GM18519 (cell line): Measurements from ENCODE around the gene KCNMA1.

Experiments used
- ATAC-seq: cut with Tn5 transposase; IDR thresholded peaks from one replicate; pipeline ENCODE4 v1.9.1; 2021; ENCODE audit warnings: mild to moderate bottlenecking, moderate library complexity; ENCODE audit not compliant: unreplicated experiment, low FRiP score

The KCNMA1 gene

GRCh38 chr10:77186936-77187335, 450.7 kb downstream of the KCNMA1 start:
- no peak for ATAC-seq

DNA sequence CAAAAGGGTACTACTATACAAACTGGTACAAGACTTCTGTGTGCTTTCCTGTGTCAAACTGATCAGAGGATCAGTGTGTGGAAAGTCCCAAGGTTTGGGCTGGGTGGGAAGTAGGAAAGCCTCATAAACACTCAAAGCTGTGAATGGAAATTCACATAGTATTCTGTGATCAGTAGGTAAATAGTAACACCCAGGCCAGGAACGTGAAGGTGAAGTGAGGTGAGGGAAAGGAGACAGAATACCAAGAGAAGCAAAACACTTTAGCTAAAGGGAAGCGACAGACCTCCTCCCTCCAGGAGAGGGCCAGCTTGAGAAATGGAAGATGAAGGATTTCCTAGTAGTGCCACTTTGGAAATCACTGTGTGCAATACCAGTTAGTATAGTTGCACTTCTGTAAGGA, 451.9 kb downstream of the KCNMA1 start:
- ATAC-seq = no peak

DNA sequence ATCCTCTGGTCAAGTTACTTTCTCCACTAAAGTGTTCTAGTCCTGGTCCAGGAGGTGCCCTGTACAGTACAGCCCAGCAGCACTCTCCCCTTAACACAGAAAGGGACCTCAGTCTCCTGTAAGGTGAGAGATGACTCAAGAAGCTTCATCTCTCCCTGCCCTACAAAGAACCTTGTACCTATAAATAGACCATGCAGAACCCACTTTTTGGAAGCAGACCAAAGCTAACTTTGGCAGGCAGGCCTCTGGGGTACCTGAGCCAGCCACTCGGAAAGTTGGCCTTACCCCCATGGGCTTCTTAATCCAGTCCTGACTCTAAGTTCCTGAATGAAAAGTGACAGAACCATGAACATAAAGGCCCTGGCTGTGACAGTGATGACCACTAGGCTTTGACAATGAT, 454.8 kb downstream of the KCNMA1 start:
- ATAC-seq = no peak

- no peak for ATAC-seq
These were observed 456.8 kb downstream of the KCNMA1 start for GRCh38 chr10:77180794-77181193.

- ATAC-seq = no peak
These were observed 457.5 kb downstream of the KCNMA1 start for GRCh38 chr10:77180104-77180503.

DNA sequence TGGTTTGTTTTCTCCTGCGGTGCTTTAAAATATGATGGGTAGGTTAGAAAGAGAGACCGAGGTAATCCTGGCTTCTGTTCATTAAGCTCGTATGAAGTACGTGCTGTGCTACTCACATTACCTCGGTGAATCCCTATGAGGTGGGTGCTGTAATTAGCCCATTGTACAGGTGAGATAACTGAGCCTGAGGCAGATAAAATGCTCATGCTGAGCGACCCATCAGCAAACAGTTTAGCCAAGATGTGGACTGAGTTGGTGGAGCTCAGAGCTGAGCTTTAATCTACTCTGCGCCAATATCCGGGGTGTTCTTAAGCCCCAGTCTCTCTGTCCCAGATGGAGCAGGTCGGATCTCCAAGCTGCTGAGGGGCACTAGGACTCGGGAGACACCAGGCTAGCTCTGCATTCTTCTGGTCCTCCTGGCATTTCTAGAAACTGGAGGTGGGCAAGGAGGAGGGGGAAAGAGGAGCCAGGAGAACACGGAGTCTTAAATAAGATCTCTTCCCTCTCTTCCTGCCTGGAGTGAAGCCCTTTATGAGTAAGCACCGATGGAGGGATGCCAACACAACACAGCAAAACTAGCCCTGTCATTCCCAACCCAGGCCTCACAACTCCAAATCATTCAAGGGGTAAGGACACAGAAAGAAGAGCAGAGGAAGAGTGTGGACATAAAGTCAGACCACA, 458.5 kb downstream of the KCNMA1 start:
- no peak for ATAC-seq

DNA sequence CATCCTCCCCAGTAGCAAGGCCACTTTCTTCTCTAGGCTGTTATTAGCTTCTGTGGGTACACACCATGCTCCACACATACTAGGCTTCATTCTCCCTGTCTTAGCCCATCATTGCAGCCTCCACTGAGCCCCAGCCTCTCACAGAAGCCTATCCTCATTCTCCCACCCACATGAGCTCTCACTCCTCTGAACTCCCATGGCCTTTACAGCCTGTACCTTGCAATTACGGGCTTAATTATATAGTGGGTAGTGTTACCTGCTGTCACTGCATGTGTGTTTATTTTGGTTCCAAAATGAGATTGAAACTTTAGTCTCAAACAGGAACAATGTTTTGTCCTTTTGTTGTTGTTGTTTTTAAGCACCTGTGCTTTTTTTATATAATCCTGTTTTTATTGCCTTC, 460.0 kb downstream of the KCNMA1 start:
- no peak for ATAC-seq

DNA sequence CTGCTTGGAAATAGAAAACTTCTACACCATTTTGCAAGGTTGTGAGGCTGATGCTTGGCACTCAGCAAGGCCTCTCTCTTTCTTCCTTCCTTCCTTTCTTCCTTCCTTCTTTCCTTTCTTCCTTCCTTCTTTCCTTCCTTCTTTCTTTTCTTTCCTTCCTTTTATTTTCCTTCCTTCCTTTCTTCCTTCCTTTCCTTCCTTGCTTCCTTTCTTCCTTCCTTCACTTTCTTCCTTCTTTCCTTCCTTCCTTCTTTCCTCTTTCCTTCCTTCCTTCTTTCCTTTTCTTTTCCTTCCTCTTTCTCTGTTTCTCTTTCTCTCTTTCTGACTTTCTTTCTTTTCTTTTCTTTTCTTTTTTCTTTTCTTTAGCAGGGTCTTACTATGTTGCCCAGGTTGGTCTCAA, 460.4 kb downstream of the KCNMA1 start:
- no peak for ATAC-seq

- ATAC-seq = no peak
These were observed 461.4 kb downstream of the KCNMA1 start for GRCh38 chr10:77176232-77176631.

DNA sequence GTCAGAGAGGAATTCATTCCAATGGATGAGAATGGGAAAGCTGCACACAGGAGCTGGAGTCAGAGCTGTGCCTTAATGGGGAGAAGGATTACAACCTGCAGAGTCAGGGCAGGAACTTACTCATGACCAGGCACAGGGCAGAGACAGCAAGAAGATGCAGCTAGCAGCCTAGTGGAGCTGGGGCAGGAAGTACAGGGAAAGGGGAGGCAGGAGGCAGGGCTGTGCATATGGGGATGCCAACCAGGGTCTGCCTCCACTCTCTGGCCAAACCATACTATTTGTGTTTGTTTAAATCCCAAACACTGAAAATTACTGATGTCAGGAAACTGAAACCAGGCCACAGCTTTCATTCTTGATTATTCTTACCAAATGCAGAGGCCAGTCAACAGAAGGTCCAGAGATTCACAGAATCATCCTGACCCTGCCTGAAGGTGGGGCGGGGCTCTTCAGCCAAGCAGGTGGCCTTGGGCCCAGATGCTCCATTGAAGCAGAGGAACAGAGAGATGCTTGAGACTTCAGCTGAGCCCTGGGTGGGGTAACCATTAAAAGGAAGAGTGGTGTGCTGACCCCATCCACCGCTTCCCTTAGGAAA, 461.9 kb downstream of the KCNMA1 start:
- ATAC-seq = no peak

DNA sequence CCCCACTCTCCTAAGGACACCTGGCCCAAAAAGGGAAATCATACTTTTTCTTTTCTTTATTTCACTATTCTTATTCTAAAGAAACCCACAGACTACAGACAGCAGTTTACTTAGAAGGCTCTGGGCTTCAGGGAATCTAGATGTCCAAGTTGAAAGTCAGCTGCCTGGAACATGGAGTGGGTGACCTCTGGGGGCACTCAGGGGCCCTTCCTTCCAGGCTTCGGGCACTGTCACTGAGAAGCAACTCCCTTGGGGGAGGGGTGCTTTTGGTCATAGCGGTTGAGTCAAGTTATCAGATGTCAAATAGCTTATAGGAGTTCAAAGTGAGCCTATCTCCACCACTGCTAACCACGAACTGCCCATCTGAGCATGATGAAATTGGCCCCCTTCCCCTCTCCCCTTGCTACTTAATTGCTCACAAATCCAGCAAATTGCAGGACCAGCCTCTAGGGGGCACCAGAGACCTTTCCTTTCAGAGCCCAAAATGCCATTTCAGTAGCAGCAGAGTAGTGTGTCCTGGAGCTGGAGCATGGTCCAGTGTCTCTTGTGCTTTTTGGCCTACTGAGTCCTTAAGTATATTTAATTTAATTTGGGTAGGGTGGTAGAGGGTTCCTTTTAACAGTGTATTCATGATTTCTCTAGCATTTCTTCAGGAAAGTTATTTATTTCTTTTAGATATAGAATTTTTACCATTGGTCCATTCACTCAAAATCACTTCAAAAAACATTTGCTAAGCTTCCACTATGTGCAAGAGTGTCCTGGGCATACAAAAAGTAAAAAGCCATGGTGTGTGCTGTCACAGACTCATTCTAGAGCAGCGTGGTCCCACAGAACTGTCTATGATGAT, 463.8 kb downstream of the KCNMA1 start:
- no peak for ATAC-seq

DNA sequence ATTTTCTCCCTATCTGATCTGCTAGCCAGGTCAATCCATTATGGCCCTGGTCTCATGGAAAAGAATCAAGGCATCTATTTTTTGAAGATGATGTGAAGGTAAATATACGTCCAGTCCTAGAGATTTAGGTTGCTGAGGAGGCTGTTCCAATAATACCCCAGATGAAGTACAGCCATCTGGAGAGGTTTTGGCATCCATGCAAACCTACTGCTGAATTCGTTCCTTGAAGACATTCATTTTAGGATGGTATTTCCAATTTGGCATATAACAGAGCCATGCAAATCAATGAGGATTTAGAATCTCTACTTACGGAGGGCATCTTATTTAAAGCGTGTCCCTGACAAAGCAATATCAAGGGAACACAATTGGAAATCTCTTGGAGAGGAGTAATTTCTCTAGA, 465.5 kb downstream of the KCNMA1 start:
- ATAC-seq = no peak

DNA sequence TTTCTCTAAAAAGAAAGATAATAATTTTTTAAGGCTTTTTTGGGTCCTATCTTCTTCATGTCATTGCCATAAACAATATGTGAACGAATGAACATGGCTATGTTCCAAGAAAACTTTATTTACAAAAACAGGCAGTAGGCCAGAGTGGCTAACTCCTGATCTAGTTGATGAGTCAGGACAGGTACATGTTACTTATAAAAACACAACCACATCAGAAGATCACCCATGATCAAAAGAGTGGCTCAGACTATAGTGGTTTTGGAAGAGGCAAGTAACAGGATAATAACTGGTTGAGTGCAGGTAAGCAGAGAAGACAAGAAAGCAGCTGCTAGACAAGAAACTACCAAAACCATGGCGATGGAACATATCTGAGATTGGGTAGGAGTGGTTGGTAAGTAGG, 468.7 kb downstream of the KCNMA1 start:
- no peak for ATAC-seq

DNA sequence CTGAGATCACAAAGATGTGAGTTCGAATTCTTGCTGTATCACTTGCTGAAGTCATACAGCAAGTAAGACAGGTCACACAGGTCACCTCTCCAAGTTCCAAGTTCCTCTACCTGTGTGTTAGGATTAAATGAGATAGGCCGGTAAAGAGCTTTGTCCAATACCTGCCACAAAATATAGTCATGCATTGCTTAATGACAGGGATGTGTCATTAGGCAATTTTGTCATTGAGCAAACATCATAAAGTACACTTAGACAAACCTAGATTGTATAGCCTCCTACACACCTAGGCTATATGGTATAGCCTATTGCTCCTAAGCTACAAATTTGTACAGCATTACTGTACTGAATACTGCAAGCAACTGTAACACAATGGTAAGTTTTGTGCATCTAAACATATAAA, 469.4 kb downstream of the KCNMA1 start:
- ATAC-seq = no peak

DNA sequence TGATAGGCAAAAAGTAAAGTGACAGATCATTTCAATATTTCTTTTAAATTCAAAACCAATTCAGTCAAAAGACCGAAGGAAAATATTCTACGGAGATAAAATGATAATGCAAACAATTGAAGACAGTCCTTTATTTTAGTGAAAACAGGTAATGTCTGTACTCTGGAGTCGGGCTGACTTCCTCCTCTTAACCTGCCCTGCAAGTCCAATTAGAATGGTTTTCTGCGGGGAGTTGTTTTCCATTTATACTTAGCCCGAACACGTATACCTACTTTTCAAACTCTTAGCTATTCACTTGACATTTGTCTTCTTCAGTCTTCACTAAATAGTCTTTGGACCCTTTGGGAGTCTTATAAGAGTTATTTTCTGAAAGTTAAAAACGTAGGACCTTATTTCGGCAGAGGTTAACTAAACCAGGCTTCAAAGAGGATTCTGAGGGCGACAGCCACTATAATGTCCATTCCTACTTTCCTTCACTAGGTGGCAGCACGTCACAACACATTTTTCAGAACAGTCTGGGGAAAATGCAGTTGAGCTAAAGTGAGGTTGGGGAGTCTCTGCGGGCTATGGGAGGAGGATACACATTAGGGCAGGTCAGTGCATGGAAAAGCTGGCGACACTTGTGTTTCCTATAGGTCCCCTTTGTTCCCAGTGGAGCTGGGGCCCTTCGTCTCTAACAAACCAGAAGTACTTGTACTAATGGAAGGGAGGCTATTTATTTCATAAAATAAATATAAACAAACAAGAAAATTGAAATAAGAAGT, 472.0 kb downstream of the KCNMA1 start:
- peak; percentile 53 for ATAC-seq

- ATAC-seq = no peak
These were observed 472.8 kb downstream of the KCNMA1 start for GRCh38 chr10:77164616-77165311.

- ATAC-seq = no peak
These were observed 473.8 kb downstream of the KCNMA1 start for GRCh38 chr10:77163670-77164348.

GRCh38 chr10:77162697-77163096, 474.9 kb downstream of the KCNMA1 start:
- ATAC-seq = no peak

DNA sequence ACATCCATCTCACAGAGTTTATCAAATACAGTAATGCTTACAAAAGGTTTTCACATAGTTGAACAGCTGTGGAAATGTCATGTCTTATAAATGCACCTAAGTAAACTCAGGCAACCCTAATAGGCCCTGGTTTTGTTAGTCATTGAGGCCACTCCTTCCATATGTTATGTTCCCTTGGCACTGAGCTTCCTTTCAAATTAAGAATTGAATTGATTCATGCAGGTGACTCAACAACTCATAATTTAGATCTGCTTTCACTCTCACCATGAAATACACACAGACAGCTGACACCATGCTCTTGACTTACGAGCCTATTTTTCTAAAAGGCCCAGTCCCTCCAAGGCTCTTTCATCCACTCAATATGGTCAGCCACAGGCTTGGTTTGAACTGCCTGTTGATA, 476.9 kb downstream of the KCNMA1 start:
- no peak for ATAC-seq
